Left hindlimb (tissue), 1 donor: Measurements from ENCODE around the gene FBXO46.

Experiments used
- DNase-seq: peaks from one replicate; pipeline ENCODE4 v3.0.0-alpha.2; 2018

The FBXO46 gene

GRCh38 chr19:45681391-45682015 lies 49.2 kb downstream of the FBXO46 start:
- DNase-seq: peak; percentile 83

GRCh38 chr19:45677351-45678230 lies 53.1 kb downstream of the FBXO46 start:
- DNase-seq: peak; percentile 62

GRCh38 chr19:45676851-45677263 lies 53.8 kb downstream of the FBXO46 start:
- no peak for DNase-seq

- DNase-seq: no peak
These were observed 55.8 kb downstream of the FBXO46 start for GRCh38 chr19:45674946-45675345.

GRCh38 chr19:45670670-45671453 lies 59.8 kb downstream of the FBXO46 start:
- peak; percentile 55 for DNase-seq

- no peak for DNase-seq
These were observed 62.3 kb downstream of the FBXO46 start for GRCh38 chr19:45668342-45668871.

GRCh38 chr19:45667620-45668341 lies 62.9 kb downstream of the FBXO46 start, which contains the start of gene GIPR:
Gene GIPR (plus strand): TSS chr19:45668221. CDS start chr19:45669521, 1,300 bp downstream.
- DNase-seq: no peak

GRCh38 chr19:45664575-45664974 lies 66.1 kb downstream of the FBXO46 start:
- DNase-seq: no peak

GRCh38 chr19:45663800-45664199 lies 66.9 kb downstream of the FBXO46 start:
- DNase-seq: no peak

- no peak for DNase-seq
These were observed 70.1 kb downstream of the FBXO46 start for GRCh38 chr19:45660636-45661035.
